Naive thymus-derived CD8-positive, alpha-beta T cell (primary cell): ENCODE data around the gene BPIFB6. TPM values are rescaled to one million over a fixed set of nuclear protein-coding genes. Genes with fewer than 3 reads are reported as not detected.

Source experiments
- ATAC-seq, 2 donors: fragments of 150-1000 bp; cut with Tn5 transposase in 1 of 2; sonication (Bioruptor Pico), chemical (Tn5 transposase) in 1 of 2; 1 replicate in 1 of 2; 2 replicates in 1 of 2; pipeline ENCODE4 v1.10.0; 2021; ENCODE audit warnings: mild to moderate bottlenecking in 2 of 2, moderate library complexity in 2 of 2
- POLR2A ChIA-PET: fragments of 350-600 bp; sonication (Branson Sonifier 250); formaldehyde crosslinking; loops from one replicate; lab custom pipeline; 2021; ENCODE audit warnings: antibody characterized with exemption; lab: Charles Lee
- DNase-seq, 10 donors: peaks; one replicate each; pipeline versions ENCODE4 v3.0.0 to v3.0.0-alpha.2; 2020 to 2022
- H3K27ac Mint-ChIP-seq, 10 donors: one replicate each; pipeline ENCODE4 v1.8.0; 2020 to 2022; ENCODE audit warnings: mild to moderate bottlenecking in 10 of 10, mixed read lengths in 10 of 10, moderate library complexity in 4 of 10, inconsistent platforms in 1 of 10
- H3K27me3 Mint-ChIP-seq, 5 donors: one replicate each; pipeline ENCODE4 v1.8.0; 2021 to 2022; ENCODE audit warnings: mixed read lengths in 5 of 5
- H3K36me3 Mint-ChIP-seq, 3 donors: one replicate each; pipeline ENCODE4 v1.8.0; 2020 to 2022; ENCODE audit warnings: mixed read lengths in 3 of 3, mild to moderate bottlenecking in 2 of 3, inconsistent platforms in 1 of 3
- H3K4me1 Mint-ChIP-seq, 4 donors: one replicate each; pipeline ENCODE4 v1.8.0; 2021 to 2022; ENCODE audit warnings: mixed read lengths in 4 of 4
- H3K4me3 Mint-ChIP-seq, 10 donors: one replicate each; pipeline ENCODE4 v1.8.0; 2020 to 2022; ENCODE audit warnings: mild to moderate bottlenecking in 10 of 10, mixed read lengths in 10 of 10, moderate library complexity in 6 of 10, inconsistent platforms in 1 of 10
- H3K9me3 Mint-ChIP-seq, 9 donors: one replicate each; pipeline ENCODE4 v1.8.0; 2020 to 2022; ENCODE audit warnings: mixed read lengths in 9 of 9, mild to moderate bottlenecking in 3 of 9, inconsistent platforms in 1 of 9, moderate library complexity in 1 of 9
- polyA plus RNA-seq, 3 donors: library from polyadenylated mRNA; unstranded; fragments of 300-500 nt; fragmentation: Illumina TruSeq; gene quantifications; one replicate each; pipeline ENCODE4 v1.2.3, GENCODE V29; 2021
- total RNA-seq, 8 experiments: library from RNA in 2 of 8; stranded (reverse) in 2 of 8; gene quantifications; one replicate each; pipeline ENCODE4 v1.2.3 and lab custom pipeline; 2021 to 2026

Gene BPIFB6
- total and polyA plus RNA-seq, 5 experiments from 2014 or later: not detected

- Mint-ChIP-seq H3K27ac (peak overlapping the region in 2 of 10 donors; percentile 58 to 69), H3K4me3 (no peak overlapping the region), H3K36me3 (no peaks in the 10 kb centered on the region), H3K9me3 (no peaks in the 10 kb centered on the region), H3K4me1 (peaks cover 6 to 14% (median 10%) of the 10 kb centered on the region in 4 donors), H3K27me3 (no peaks in the 10 kb centered on the region)
- no peak for DNase-seq
- no peak for ATAC-seq
- POLR2A ChIA-PET: no interaction called here
Measured at GRCh38 chr20:33065785-33066184, 34.3 kb downstream of the BPIFB6 start.

GRCh38 chr20:33067806-33068205 lies 36.4 kb downstream of the BPIFB6 start:
- H3K4me3 Mint-ChIP-seq: no peak overlapping the region
- no peaks in the 10 kb centered on the region for H3K36me3 Mint-ChIP-seq
- no peaks in the 10 kb centered on the region for H3K27me3 Mint-ChIP-seq
- no peaks in the 10 kb centered on the region for H3K9me3 Mint-ChIP-seq
- POLR2A ChIA-PET: interaction anchor here (1.2 kb wide), 1 partner anchor 12 kb away, joined by 3 read pairs; no protein-coding TSS in a partner anchor
- ATAC-seq (no peak), DNase-seq (no peak)
- H3K4me1 Mint-ChIP-seq: peaks cover 6 to 14% (median 10%) of the 10 kb centered on the region in 4 donors
- peak overlapping the region in 6 of 10 donors; percentile 43 to 88 (median 83) for H3K27ac Mint-ChIP-seq

GRCh38 chr20:33068251-33068939 lies 36.9 kb downstream of the BPIFB6 start:
- POLR2A ChIA-PET: interaction anchor here (1.2 kb wide), 1 partner anchor 12 kb away, joined by 3 read pairs; no protein-coding TSS in a partner anchor
- DNase-seq (peak in 1 of 10 donors; percentile 7), ATAC-seq (no peak)
- Mint-ChIP-seq H3K4me1 (peaks cover 6 to 14% (median 12%) of the 10 kb centered on the region in 4 donors), H3K36me3 (no peaks in the 10 kb centered on the region), H3K27me3 (no peaks in the 10 kb centered on the region), H3K27ac (peak overlapping the region in 6 of 10 donors; percentile 43 to 88 (median 80)), H3K9me3 (no peaks in the 10 kb centered on the region), H3K4me3 (no peak overlapping the region)

- POLR2A ChIA-PET: no interaction called here
- no peak overlapping the region for H3K27ac Mint-ChIP-seq
- H3K9me3 Mint-ChIP-seq: no peaks in the 10 kb centered on the region
- H3K27me3 Mint-ChIP-seq: no peaks in the 10 kb centered on the region
- H3K4me3 Mint-ChIP-seq: no peak overlapping the region
- DNase-seq: no peak
- no peak for ATAC-seq
- no peaks in the 10 kb centered on the region for H3K36me3 Mint-ChIP-seq
- H3K4me1 Mint-ChIP-seq: peaks cover 6 to 21% (median 12%) of the 10 kb centered on the region in 4 donors
Measured at GRCh38 chr20:33069673-33070072, 38.2 kb downstream of the BPIFB6 start.

- Mint-ChIP-seq H3K27ac (peak overlapping the region in 1 of 10 donors; percentile 44), H3K4me1 (peaks cover 6 to 26% (median 14%) of the 10 kb centered on the region in 4 donors), H3K9me3 (no peaks in the 10 kb centered on the region), H3K4me3 (no peak overlapping the region), H3K27me3 (no peaks in the 10 kb centered on the region), H3K36me3 (no peaks in the 10 kb centered on the region)
- DNase-seq: peak in 1 of 10 donors; percentile 45
- no peak for ATAC-seq
- POLR2A ChIA-PET: no interaction called here
Measured at GRCh38 chr20:33070111-33071053, 38.9 kb downstream of the BPIFB6 start.

GRCh38 chr20:33071198-33071597 lies 39.8 kb downstream of the BPIFB6 start:
- DNase-seq (peak in 1 of 10 donors; percentile 21), ATAC-seq (no peak)
- H3K9me3 Mint-ChIP-seq: no peaks in the 10 kb centered on the region
- POLR2A ChIA-PET: no interaction called here
- H3K27me3 Mint-ChIP-seq: no peaks in the 10 kb centered on the region
- H3K4me3 Mint-ChIP-seq: no peak overlapping the region
- H3K27ac Mint-ChIP-seq: peak overlapping the region in 2 of 10 donors; percentile 28 to 88
- no peaks in the 10 kb centered on the region for H3K36me3 Mint-ChIP-seq
- peaks cover 6 to 29% (median 15%) of the 10 kb centered on the region in 4 donors for H3K4me1 Mint-ChIP-seq

- no peaks in the 10 kb centered on the region for H3K9me3 Mint-ChIP-seq
Measured at GRCh38 chr20:33072362-33072761, 40.9 kb downstream of the BPIFB6 start.

GRCh38 chr20:33072813-33073212 lies 41.4 kb downstream of the BPIFB6 start:
- no peaks in the 10 kb centered on the region for H3K9me3 Mint-ChIP-seq
- peak overlapping the region in 2 of 10 donors; percentile 19 to 35 for H3K27ac Mint-ChIP-seq
- H3K4me3 Mint-ChIP-seq: no peak overlapping the region
- ATAC-seq (no peak), DNase-seq (no peak)
- H3K36me3 Mint-ChIP-seq: no peaks in the 10 kb centered on the region
- no peaks in the 10 kb centered on the region for H3K27me3 Mint-ChIP-seq
- POLR2A ChIA-PET: no interaction called here
- H3K4me1 Mint-ChIP-seq: peaks cover 8 to 34% (median 15%) of the 10 kb centered on the region in 4 donors

More at GRCh38 chr20:33072362-33072761, 40.9 kb downstream of the BPIFB6 start:
- H3K36me3 Mint-ChIP-seq: no peaks in the 10 kb centered on the region
- POLR2A ChIA-PET: no interaction called here
- no peak for ATAC-seq
- H3K4me3 Mint-ChIP-seq: no peak overlapping the region
- H3K4me1 Mint-ChIP-seq: peaks cover 9 to 35% (median 15%) of the 10 kb centered on the region in 4 donors
- DNase-seq: peak in 1 of 10 donors; percentile 11
- H3K27ac Mint-ChIP-seq: peak overlapping the region in 2 of 10 donors; percentile 19
- H3K27me3 Mint-ChIP-seq: no peaks in the 10 kb centered on the region

- no peaks in the 10 kb centered on the region for H3K36me3 Mint-ChIP-seq
- ATAC-seq: no peak
- no peaks in the 10 kb centered on the region for H3K27me3 Mint-ChIP-seq
- DNase-seq: no peak
- H3K4me1 Mint-ChIP-seq: peaks cover 2 to 21% (median 7%) of the 10 kb centered on the region in 4 donors
- no peaks in the 10 kb centered on the region for H3K9me3 Mint-ChIP-seq
- no peak overlapping the region for H3K4me3 Mint-ChIP-seq
- POLR2A ChIA-PET: no interaction called here
- H3K27ac Mint-ChIP-seq: no peak overlapping the region
Measured at GRCh38 chr20:33074675-33075074, 43.2 kb downstream of the BPIFB6 start.

GRCh38 chr20:33075281-33075680 lies 43.8 kb downstream of the BPIFB6 start:
- Mint-ChIP-seq H3K4me1 (peaks cover 2 to 21% (median 7%) of the 10 kb centered on the region in 4 donors), H3K4me3 (no peak overlapping the region), H3K9me3 (no peaks in the 10 kb centered on the region), H3K27me3 (no peaks in the 10 kb centered on the region), H3K27ac (peak overlapping the region in 1 of 10 donors; percentile 65), H3K36me3 (no peaks in the 10 kb centered on the region)
- DNase-seq (peak in 1 of 10 donors; percentile 26), ATAC-seq (no peak)
- POLR2A ChIA-PET: no interaction called here

- H3K4me3 Mint-ChIP-seq: no peak overlapping the region
- H3K27ac Mint-ChIP-seq: peak overlapping the region in 3 of 10 donors; percentile 49 to 60 (median 51)
- ATAC-seq: peak in 1 of 2 donors; percentile 41
- DNase-seq: peak in 5 of 10 donors; percentile 6 to 56 (median 16)
- peaks cover 2 to 21% (median 7%) of the 10 kb centered on the region in 4 donors for H3K4me1 Mint-ChIP-seq
- H3K36me3 Mint-ChIP-seq: no peaks in the 10 kb centered on the region
- POLR2A ChIA-PET: no interaction called here
- H3K9me3 Mint-ChIP-seq: no peaks in the 10 kb centered on the region
- no peaks in the 10 kb centered on the region for H3K27me3 Mint-ChIP-seq
Measured at GRCh38 chr20:33076662-33077372, 45.4 kb downstream of the BPIFB6 start.

- H3K4me3 Mint-ChIP-seq: no peak within 1 kb of the TSS
- H3K27me3 Mint-ChIP-seq: no peaks in the 10 kb centered on the region
- no peak for ATAC-seq
- POLR2A ChIA-PET: no interaction called here
- H3K27ac Mint-ChIP-seq: peak within 1 kb of the TSS in 3 of 10 donors; percentile 2 to 68 (median 49)
- DNase-seq: no peak
- peaks cover 2 to 14% (median 6%) of the 10 kb centered on the region in 4 donors for H3K4me1 Mint-ChIP-seq
- no peaks in the 10 kb centered on the region for H3K9me3 Mint-ChIP-seq
- no peaks in the 10 kb centered on the region for H3K36me3 Mint-ChIP-seq
Measured at GRCh38 chr20:33079259-33079658, 47.8 kb downstream of the BPIFB6 start, which contains the start of gene BPIFB4. Gene BPIFB4, plus strand, starts transcription at chr20:33079643. Its CDS starts 1,884 bp downstream, at chr20:33081527.
